GM18508 (cell line): ENCODE results near the gene TMEM254.
"Not testable (repeated sequence)": the region's sequence is repeated elsewhere in the genome, so short reads cannot be mapped to it uniquely, and the experiment has no call there.

Experiments
- ATAC-seq: cut with Tn5 transposase; IDR thresholded peaks from one replicate; pipeline ENCODE4 v1.9.1; 2021; ENCODE audit warnings: moderate number of reproducible peaks; ENCODE audit not compliant: insufficient read depth, unreplicated experiment

Gene TMEM254, protein sequence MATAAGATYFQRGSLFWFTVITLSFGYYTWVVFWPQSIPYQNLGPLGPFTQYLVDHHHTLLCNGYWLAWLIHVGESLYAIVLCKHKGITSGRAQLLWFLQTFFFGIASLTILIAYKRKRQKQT

DNA sequence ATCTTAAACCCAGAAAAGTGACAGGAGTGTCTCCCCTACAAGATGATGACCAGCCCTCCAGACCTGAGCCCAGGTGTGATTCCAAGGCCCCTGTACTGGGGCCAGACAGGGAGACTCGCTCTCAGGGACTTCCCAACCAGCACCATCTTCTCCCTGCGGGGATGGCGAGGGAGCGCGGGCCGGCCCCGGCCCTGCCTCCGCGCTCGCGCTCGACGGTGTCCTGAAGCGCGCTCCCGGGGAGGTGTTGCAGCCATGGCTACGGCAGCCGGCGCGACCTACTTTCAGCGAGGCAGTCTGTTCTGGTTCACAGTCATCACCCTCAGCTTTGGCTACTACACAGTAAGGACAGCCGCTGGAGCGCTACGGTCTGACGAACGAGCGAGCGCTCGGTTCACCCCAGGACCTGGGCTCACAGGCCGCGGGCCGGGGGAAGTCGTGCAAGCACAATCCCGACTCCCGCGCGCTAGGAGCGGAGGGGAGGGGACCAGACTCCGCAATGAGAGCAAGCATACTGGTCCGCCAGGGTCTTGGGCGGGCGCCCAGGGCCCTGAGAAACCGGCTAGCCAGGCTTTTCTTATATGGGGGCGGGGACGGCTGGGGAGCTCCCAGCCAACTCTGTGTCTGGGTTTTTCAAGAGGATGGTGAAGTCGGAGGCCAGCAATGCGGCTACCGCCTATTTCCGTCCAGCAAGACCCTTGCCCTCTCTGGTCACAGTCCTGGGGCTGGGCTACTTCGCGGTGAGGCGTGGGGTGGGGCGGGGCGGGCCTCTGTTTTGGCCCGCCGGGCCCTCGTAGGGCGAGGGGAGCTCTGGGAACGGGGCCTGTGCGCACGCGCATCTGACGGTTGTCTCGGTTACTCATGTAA lies at the start of gene TMEM254:
Gene TMEM254 (plus strand): TSS at position 218 of the 864 bp plus-strand sequence. CDS start 35 bp downstream, at position 253.
- peak; percentile 60 for ATAC-seq

DNA sequence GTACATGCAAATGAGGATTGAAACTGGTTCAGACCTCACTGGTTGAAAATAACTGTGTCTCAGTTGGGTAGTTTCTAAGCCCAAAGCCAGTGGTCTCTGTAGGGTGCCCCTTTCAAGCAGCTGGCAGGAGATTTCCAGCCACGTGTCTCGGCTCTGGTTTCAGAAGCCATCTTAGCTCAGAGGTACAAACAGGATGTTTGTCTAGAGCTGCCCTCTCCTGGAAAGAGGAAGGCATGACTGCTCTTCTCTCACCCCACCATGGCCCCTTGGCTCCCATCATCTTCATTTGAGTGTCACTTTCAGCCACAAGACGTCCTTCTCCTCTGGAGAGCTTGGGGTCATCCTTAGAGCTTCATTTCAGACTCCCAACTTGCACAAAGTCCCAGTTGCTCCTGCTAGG lies 49.3 kb upstream of the TMEM254 start:
- not testable (repeated sequence) for ATAC-seq

GRCh38 chr10:80029865-80030264 lies 48.6 kb upstream of the TMEM254 start:
- not testable (repeated sequence) for ATAC-seq

DNA sequence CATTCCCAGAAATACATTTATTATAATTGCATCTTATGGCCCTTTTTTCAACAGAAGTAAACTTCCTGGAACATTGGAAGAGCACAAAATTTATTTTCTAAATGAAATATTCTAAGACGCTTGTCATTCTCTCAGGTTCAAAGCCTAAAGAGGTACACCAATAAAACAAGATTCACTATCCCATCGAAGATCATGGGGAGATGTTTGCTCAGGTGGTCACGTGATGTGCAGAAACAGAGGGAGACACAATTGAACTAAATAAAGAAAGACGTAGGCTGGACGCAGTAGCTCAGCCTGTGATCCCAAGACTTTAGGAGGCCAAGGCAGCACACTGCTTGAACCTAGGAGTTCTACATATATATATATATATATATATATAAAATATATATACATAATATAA lies 46.0 kb upstream of the TMEM254 start:
- no peak for ATAC-seq

DNA sequence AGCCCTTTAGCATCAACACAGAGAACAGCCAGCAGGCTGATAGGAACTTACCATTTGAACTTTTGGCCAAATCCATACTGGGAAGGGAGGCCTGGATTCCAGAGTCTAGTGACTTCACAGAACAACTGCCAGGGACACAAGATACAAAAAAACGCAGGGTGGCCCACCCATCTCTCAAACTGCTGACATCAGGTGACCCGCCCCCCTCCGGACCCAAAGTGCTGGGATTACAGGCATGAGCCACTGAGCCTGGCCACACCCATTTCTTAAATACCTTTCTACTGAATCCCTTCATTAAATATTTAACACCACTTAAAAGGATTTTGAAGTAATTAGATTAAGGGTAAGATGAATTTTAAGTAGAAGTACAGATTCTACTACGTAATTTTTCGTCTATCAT lies 43.7 kb upstream of the TMEM254 start:
- not testable (repeated sequence) for ATAC-seq

DNA sequence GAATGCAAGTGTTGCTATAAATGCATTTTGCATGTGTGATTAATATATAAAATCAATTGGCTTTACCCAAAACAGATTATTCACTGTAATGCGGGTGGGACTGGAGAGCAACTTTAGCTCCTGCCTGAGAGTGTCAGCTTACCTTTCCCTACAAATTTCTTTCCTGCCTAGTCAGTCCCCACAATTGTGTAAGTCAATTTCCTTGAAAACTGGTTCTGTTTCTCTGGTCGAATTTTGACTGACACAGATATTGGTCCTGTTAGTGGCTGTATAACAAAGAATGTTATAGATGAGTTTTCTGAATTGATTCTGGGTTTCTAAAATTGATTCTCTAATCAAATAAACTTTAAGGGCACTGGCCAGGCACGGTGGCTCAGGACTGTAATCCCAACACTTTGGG lies 43.0 kb upstream of the TMEM254 start:
- not testable (repeated sequence) for ATAC-seq

GRCh38 chr10:80036921-80037500 lies 41.5 kb upstream of the TMEM254 start:
- ATAC-seq: not testable (repeated sequence)

- not testable (repeated sequence) for ATAC-seq
Observed at GRCh38 chr10:80038226-80038625, 40.2 kb upstream of the TMEM254 start.

- ATAC-seq: no peak
Observed at GRCh38 chr10:80041162-80041561, 37.3 kb upstream of the TMEM254 start.

DNA sequence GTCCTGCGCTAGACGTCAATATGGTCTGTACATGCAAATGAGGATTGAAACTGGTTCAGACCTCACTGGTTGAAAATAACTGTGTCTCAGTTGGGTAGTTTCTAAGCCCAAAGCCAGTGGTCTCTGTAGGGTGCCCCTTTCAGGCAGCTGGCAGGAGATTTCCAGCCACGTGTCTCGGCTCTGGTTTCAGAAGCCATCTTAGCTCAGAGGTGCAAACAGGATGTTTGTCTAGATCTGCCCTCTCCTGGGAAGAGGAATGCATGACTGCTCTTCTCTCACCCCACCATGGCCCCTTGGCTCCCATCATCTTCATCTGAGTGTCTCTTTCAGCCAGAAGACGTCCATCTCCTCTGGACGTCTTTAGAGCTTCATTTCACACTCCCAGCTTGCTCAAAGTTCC lies 33.5 kb upstream of the TMEM254 start:
- ATAC-seq: not testable (repeated sequence)

DNA sequence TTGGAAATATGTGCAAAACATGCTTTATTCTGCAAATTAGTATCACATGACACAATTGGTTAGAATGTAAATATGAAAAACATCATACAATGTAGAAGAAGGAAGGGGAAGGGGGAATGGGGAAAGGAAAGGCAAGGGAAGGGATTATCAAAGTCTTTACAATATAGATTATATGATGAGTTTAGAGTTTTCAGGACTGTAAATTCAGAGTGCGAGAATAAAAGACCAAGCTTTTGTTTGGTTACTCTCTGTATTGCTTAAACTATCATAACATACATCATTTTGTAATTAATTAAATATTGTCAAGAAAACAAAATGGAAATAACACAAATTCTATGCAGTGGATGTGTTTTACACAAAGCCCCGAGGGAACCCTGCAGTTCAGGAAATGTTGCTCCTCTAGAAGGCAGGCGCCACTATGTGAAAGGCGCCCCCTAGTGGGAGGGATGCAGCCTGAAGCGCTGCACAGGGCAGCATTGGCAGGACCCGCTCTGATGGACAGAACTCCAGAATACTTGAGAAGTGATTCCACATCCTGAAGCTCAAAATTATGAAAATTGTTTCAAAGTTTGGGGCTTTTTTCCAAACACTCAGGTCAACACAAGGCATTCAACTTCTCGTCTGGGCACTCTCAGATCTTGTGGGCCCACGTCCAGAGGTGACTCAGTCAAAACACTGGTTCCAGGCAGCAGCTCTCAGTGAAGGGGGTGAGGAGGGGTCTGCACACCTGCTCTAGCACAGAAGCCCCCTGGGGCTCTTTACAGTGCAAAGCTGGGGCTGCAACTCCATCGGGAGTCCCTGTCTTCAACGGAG lies 31.6 kb upstream of the TMEM254 start:
- ATAC-seq: no peak

DNA sequence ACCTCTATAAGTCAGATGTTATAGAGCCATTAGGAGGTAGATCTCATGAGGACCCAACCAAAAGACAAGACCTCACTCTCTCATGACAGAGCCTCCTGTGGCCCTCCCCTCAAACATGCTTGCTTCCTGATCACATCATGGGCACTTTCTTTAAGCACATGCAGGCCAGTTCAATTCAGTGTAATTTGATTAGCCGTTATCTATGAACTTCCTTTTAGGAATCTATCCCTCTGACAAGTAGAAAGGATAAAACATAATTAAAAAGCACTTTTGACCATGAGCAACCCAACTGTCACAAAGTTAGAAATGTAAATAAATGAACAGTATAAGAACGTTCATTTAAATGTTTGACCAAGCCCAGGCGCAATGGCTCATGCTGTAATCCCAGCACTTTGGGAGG lies 27.7 kb upstream of the TMEM254 start:
- ATAC-seq: no peak

DNA sequence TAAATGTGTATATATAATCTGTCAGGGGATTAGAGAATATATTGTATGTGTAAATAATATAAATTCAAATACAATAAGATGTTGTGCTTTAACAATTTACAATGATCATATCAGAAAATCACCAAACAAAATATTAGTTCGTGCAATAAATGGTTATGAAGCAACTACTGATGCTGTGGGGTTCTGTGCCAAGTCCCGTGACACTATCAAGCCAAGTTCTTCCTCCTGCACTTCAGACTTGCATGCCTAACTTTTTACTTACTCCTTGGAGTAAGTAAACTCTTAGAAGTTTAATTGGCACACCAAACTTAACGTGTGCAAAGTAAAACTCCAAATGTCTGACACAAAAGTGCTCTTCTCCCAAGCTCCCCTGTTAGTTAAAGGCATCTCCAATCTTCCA lies 26.5 kb upstream of the TMEM254 start:
- ATAC-seq: no peak

DNA sequence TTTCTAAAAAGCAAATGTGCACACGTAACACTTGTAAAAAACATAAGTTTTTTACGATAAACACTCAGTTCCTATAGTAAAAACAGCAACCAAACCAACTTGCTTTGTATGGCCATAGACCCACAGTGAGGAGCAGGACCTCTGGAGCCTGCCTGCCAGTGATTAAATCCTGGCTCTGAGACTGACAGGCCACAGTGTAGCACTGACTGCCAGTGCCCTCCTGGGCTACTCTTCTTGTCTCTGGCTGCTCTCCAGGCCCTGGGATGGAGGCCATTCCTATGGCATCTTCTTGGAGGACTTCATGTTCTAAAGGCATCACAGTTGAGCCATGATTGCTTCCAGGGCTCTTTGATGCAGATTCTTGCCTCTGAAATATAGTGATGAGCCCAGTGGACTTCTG lies 22.7 kb upstream of the TMEM254 start:
- no peak for ATAC-seq

GRCh38 chr10:80057171-80057570 lies 21.3 kb upstream of the TMEM254 start:
- no peak for ATAC-seq

DNA sequence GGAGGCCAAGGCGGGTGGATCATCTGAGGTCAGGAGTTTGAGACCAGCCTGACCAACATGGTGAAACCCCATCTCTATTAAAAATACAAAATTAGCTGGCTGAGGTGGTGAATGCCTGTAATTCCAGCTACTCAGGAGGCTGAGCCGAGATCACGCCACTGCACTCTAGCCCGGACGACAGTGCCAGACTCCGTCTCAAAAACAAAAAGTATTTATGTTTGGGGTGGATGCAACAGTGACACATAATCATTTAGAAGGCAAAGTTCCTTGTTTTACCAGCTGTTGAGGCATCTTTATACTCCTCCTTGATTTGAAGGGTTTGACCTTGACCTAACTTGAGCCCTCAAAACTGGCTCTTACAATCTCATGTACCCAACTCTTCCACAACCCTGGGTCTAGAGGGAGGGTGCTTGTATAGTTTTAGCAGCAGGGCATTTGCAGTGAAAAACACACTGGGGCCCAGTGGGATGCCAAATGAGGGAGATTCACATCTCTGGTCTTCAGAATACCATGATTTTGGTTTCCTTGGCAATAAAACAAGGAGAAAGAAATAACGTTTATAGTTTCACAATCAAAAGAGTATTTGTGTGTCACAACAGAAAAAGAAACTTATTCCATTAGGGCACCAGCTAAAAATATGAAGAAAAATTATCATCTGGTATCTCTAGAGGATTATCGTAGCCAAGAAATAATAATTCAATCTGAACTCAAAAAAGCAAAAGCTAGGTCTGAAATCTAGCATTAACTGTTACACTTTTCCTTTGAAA lies 14.2 kb upstream of the TMEM254 start:
- ATAC-seq: no peak

DNA sequence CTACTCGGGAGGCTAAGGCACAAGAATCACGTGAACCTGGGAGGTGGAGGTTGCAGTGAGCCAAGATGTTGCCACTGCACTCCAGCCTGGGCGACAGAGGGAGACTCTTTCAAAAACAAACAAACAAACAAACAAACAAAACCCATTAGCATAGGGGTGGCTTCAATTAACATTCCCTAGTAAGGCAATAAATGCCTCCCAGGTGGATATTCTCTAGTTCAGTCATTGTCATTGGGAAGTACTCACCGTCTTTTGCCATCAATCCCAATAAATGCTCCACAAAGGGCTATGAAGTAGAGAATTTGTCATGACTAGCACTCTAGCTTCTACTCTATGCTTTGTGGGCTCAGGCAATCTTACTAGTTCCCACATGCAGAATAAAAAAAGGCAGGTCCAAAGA lies 11.7 kb upstream of the TMEM254 start:
- ATAC-seq: no peak

GRCh38 chr10:80067821-80068220 lies 10.6 kb upstream of the TMEM254 start:
- ATAC-seq: not testable (repeated sequence)

DNA sequence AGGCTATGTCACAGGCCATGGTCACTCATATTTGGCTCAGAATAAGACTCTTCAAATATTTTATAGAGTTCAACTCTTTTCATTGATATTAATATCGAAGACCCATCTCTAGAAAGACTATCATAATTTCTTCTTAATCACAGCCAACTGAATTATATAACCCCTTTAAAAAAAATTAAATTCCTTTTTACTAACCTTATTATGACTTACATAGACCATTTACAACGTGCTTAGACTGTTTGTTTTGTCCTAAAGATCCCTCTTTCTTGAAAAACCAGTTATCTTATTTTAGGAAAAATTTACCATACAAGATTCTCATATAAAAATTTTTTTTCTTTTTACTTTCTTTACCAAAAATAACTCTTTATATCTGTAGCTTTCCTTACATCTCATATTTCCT lies 10.2 kb upstream of the TMEM254 start:
- no peak for ATAC-seq

GRCh38 chr10:80070057-80070456 lies 8.4 kb upstream of the TMEM254 start:
- no peak for ATAC-seq
